ENCODE results near the gene MLPH.

DNA sequence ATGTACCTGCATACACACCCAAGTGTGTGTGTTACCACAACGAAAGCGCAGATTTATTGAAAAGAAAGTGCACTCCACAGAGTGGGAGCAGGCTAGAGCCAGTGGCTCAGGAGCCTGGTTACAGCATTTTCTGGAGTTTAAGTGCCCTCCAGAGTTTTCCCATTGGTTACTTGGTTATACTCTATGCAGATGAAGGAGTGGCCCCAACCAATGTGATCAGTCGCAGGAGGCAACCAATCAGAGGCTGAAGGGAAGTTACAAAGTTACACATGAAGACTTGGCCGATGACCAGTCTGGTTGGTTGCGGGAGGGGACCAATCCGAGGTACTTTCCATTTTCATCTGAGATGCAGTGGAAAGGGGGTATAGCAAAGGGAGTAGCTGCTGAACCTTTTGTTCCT lies 65.9 kb downstream of the MLPH start:
- TF ChIP-seq CTCF (IDR thresholded peaks at IDR 0.05) (no peak), POLR2A (IDR thresholded peaks at IDR 0.05) (no peak)
